Stimulated activated CD8-positive, alpha-beta memory T cell treated with anti-CD3 and anti-CD28 coated beads, Interleukin-12 subunit alpha, Interleukin-12 subunit beta, amount 100 ng/mL, for 24 hours (primary cell): ENCODE measurements around the gene CYTH4.
"Not testable (repeated sequence)": the region's sequence is repeated elsewhere in the genome, so short reads cannot be mapped to it uniquely, and the experiment has no call there.

ENCODE experiments used
- DNase-seq: peaks from one replicate; pipeline ENCODE4 v3.0.0-alpha.2; 2020; ENCODE audit errors: extremely low read depth

Gene CYTH4, protein sequence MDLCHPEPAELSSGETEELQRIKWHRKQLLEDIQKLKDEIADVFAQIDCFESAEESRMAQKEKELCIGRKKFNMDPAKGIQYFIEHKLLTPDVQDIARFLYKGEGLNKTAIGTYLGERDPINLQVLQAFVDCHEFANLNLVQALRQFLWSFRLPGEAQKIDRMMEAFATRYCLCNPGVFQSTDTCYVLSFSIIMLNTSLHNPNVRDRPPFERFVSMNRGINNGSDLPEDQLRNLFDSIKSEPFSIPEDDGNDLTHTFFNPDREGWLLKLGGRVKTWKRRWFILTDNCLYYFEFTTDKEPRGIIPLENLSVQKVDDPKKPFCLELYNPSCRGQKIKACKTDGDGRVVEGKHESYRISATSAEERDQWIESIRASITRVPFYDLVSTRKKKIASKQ

DNA sequence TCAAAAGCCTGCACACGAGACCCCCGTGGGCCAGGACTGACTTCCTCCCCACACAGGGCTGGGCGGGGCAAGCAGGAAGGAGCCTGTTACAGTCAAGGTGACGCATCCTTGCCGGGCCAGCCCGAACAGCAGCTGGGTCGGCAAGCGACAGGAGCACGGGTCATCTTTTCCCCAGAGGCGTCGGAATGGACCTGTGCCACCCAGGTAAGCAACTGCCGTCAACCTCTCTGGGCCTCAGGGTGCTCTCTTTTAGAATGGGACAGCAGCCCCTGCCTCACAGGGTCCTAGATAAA lies at the start of gene CYTH4:
TSS of gene CYTH4 (plus strand) at position 124 of the 293 bp plus-strand sequence. CDS start at position 186, 62 bp downstream.
- DNase-seq, result peak; percentile 58

GRCh38 chr22:37233371-37233750 lies 48.9 kb upstream of the CYTH4 start:
- DNase-seq, result not testable (repeated sequence)

DNA sequence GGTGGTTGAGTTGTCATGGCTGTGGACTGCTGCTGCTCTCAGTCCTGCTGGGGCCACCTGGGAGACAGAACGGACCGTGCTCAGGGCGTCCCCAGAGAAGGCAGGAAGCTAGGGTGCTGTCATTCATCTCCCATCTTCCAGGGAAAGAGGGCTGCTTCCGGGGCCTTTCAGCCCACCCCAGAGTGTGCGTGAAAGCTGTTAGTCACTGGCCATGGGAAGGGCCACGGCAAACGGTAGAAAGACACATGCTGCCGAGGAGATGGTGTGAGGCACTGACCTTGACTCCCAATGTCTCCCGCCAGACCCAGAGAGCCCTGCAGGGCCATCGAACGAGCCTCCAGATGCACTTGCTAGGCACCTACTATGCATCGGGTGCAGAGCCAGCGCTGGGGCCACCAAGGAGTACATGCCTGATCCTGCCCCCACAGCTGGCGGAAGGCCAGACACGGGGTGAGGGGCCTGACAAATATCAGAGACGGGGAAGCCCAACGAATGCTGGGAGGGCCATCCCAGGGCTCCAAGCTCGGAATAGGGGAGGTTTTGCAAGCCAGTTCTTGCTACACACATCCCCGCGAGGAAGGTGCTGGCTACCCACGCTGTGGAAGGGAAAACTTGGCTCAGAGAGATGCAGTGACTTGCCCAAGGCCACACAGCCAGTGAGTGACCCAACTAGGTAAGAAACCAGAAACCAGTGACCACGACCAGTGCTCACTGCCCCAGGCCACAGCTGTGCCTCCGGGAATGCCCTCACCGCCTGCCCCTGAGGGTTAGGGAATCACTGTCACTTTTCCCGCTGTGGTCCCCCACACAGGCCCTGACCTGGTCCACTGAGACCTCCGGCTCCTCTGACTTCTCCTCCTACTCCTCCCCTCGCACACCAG lies 48.3 kb upstream of the CYTH4 start:
- DNase-seq, result no peak

- DNase-seq, result no peak
These were observed 47.3 kb upstream of the CYTH4 start for GRCh38 chr22:37234736-37235711.

GRCh38 chr22:37235897-37236607 lies 46.3 kb upstream of the CYTH4 start:
- DNase-seq, result no peak

DNA sequence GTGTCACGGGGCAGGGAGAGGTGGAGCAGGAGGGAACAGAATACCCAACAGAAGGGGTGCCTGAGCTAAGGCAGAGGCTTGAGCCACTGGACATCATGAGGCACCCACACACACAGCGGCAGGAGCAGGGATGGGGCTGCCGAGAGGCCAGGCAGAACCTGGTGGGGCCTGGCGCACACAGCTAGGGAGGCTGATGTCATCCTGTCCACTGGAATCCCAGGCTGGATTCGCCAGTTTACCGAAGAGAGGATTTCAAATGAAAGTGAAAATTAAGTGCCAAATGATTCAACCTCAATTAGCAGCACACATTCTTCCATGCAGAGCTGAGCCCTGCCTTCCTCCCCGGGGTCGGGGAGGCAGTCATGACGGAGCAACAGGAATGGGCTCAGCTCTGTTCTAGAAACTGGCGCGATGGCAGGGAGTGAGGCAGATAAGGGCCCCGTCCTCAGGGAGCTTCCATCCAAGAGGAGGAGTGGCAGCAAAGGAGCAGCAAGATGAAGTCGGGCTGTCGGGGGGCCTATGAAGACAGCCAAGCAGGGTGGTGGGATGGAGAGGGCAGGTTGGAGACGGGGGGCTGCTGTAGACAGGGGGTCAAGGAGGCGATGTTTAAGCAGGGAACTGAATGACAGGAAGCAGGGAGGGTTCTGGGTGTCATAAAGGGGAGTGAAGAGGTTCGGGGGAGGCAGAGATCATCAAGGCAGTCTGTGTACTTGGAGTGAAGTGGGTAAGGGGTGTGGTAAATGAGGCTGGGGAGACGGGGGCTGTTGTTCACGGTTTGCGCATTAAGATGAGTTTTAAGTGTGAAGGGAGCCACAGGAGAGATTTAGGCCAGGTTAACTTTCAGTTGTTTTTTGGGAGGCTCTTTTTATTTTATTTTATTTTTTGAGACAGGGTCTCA lies 44.7 kb upstream of the CYTH4 start:
- DNase-seq, result no peak

DNA sequence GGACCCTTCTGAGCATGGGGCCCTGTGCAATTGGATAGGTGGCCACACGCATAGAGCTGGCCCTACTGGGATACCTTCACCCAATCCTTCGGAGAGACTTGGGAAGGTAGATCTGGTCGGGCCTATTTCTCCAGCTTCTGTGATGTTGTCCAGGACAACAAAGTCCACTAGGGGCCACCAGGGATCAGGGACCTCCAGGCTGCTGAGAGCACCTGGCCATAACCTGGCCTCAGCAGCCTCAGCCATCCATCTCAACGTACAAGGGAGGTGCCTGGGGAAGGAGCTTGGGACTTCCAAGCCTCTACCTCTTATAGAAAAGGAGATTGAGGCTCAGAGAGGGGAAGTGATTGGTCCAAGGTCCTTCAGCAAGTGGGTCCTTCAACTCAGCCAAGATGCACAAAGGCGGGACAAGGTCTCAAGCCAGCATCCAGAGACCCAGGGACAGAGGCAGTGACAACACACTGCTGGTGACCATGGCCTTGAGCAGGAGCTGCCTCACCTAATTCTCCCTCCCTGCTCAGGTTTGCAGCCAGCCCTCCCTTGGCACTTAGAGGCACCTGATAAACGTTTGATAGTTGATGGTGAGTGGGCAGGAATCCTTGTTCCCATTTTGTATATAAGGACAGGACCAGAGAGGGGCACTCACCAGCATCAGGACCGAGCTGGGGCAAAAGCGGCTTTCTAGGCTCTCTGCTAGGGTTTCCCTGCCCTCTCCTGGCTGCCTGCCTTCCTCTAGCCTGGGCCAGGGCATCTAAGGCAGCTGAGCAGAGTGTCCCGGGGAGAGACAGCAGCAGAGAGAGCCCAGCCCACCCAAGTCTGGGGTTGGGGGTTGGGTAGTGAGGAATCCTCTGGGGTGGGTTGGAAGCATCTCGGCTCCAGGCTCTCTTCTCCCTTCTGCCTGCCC lies 42.7 kb upstream of the CYTH4 start:
- DNase-seq, result no peak

GRCh38 chr22:37240240-37240940 lies 41.9 kb upstream of the CYTH4 start:
- no peak for DNase-seq

GRCh38 chr22:37240941-37241320 lies 41.4 kb upstream of the CYTH4 start:
- no peak for DNase-seq

GRCh38 chr22:37241351-37242142 lies 40.8 kb upstream of the CYTH4 start:
- DNase-seq, result no peak

- peak; percentile 77 for DNase-seq
These were observed 39.9 kb upstream of the CYTH4 start for GRCh38 chr22:37242395-37242918.

GRCh38 chr22:37243402-37244113 lies 38.8 kb upstream of the CYTH4 start:
- DNase-seq, result no peak

GRCh38 chr22:37244114-37244921 lies 38.0 kb upstream of the CYTH4 start, which contains the start of gene RAC2:
RAC2 (minus strand) TSS chr22:37244269; CDS start chr22:37244148, 121 bp downstream.
- peak; percentile 73 for DNase-seq

DNA sequence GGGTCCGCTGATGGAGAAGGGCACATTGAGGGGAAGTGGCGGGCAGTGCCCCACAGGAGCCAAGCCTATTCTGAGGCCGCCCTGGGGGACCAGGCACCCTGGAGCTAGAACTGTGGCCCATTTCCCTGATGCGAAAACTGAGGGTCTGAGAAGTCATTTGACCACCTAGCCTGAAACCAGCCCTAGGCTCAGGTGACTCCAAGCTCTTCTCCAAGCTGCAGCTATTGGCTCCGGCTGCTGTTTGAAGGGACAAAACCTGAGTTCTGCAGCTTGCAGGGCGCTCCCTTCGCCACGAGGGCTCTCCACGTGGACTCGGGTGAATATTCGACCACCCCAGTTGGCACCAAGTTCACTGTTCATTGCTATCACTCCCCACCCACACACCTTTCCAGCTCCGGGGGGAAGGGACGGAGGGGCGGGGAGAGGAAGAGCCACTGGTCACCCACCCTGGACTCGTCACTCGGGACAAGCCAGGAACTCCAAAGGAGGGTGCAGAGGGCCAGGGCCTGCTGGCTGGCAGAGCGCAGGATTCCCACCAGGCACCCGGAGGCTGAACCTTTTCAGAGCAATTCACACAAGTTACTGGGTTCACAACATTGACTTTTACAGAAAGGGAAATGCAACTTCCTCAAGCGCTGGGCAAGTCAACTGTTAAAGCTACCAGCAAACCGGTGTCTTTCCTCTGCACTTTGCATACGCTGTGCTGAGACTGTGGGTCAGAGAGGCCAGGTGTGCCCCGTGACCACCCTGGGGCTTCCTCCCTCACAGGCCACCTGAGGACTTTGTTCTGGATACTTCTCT lies 37.2 kb upstream of the CYTH4 start:
- no peak for DNase-seq

- DNase-seq, result no peak
These were observed 36.6 kb upstream of the CYTH4 start for GRCh38 chr22:37245740-37246139.
